Neural cell (in vitro differentiated cells): Measurements from ENCODE around the gene CD14. TPM values are rescaled to one million over a fixed set of nuclear protein-coding genes. Genes with fewer than 3 reads are reported as not detected.
"Not testable (repeated sequence)": the region's sequence is repeated elsewhere in the genome, so short reads cannot be mapped to it uniquely, and the experiment has no call there.

Experiments used
- H2AFZ ChIP-seq: fragments of 200-600, 300-800 bp; sonication (generic), shearing (Covaris generic); 2 replicates; pipeline ENCODE4 v1.6.0; 2014; ENCODE audit warnings: low read depth, mild to moderate bottlenecking, antibody characterized with exemption, low read length, moderate library complexity
- H3F3A ChIP-seq: fragments of 200-600 bp; shearing (Covaris generic); 2 replicates; pipeline ENCODE4 v1.6.1; 2016; ENCODE audit warnings: mild to moderate bottlenecking, moderate library complexity, mixed read lengths, antibody characterized with exemption, low read length; ENCODE audit not compliant: insufficient read depth, poor library complexity, severe bottlenecking
- H3K27ac ChIP-seq: fragments of 200-600, 300-800 bp; sonication (generic), shearing (Covaris generic); 2 replicates; pipeline ENCODE4 v1.5.1; 2014; ENCODE audit warnings: mild to moderate bottlenecking, low read length, moderate library complexity
- H3K27me3 ChIP-seq: fragments of 300-800, 200-600 bp; sonication (generic), shearing (Covaris generic); 2 replicates; pipeline ENCODE4 v1.6.0; 2014; ENCODE audit warnings: mild to moderate bottlenecking, low read depth, low read length, moderate library complexity; ENCODE audit not compliant: insufficient read depth
- H3K36me3 ChIP-seq: fragments of 300-800, 200-600 bp; sonication (generic), shearing (Covaris generic); 2 replicates; pipeline ENCODE4 v1.5.1; 2014; ENCODE audit warnings: mild to moderate bottlenecking, antibody characterized with exemption, low read length, moderate library complexity; ENCODE audit not compliant: insufficient read depth
- H3K4me2 ChIP-seq: fragments of 300-800, 200-600 bp; sonication (generic), shearing (Covaris generic); 2 replicates; pipeline ENCODE4 v1.6.0; 2014; ENCODE audit warnings: mild to moderate bottlenecking, low read length
- H3K4me3 ChIP-seq: fragments of 300-800, 200-600 bp; sonication (generic), shearing (Covaris generic); 2 replicates; pipeline ENCODE4 v1.5.1; 2014; ENCODE audit warnings: mild to moderate bottlenecking, low read length, moderate library complexity
- H3K79me2 ChIP-seq: fragments of 200-600 bp; shearing (Covaris generic); replicated peaks from 2 replicates; pipeline ENCODE4 v1.6.0; 2014; ENCODE audit warnings: mild to moderate bottlenecking, low read length, moderate library complexity; ENCODE audit not compliant: insufficient read depth
- H3K9ac ChIP-seq: fragments of 300-800, 200-600 bp; sonication (generic), shearing (Covaris generic); 2 replicates; pipeline ENCODE4 v1.6.1; 2016; ENCODE audit warnings: mild to moderate bottlenecking, low read length, mixed read lengths
- H3K9me2 ChIP-seq: fragments of 200-600 bp; shearing (Covaris generic); 2 replicates; pipeline ENCODE4 v1.6.1; 2016; ENCODE audit warnings: mild to moderate bottlenecking, low read length, mixed read lengths; ENCODE audit not compliant: insufficient read depth
- H3K9me3 ChIP-seq: fragments of 200-600, 300-800 bp; sonication (generic), shearing (Covaris generic); 2 replicates; pipeline ENCODE4 v1.6.1; 2016; ENCODE audit warnings: mild to moderate bottlenecking, mixed run types, low read length, moderate library complexity, mixed read lengths
- H4K20me1 ChIP-seq: fragments of 200-600 bp; shearing (Covaris generic); 2 replicates; pipeline ENCODE4 v1.6.1; 2016; ENCODE audit warnings: mild to moderate bottlenecking, mixed run types; ENCODE audit not compliant: insufficient read depth
- EP300 ChIP-seq: fragments of 450-650 bp; conservative IDR thresholded peaks from 2 replicates; pipeline ENCODE4 v1.6.1; 2014; ENCODE audit warnings: antibody characterized with exemption, mild to moderate bottlenecking, moderate library complexity; ENCODE audit not compliant: poor library complexity, severe bottlenecking
- EZH2 ChIP-seq: fragments of 200-600, 300-800 bp; shearing (Covaris generic), sonication (generic); IDR thresholded peaks from 2 replicates; pipeline ENCODE4 v1.6.1; 2014; ENCODE audit warnings: antibody characterized with exemption, low read length, borderline replicate concordance, mild to moderate bottlenecking; ENCODE audit not compliant: insufficient read depth, poor library complexity, severe bottlenecking
- MXI1 ChIP-seq: fragments of 450-650 bp; conservative IDR thresholded peaks from 2 replicates; pipeline ENCODE4 v1.6.1; 2014; ENCODE audit warnings: antibody characterized with exemption, mild to moderate bottlenecking; ENCODE audit not compliant: poor library complexity, severe bottlenecking
- POLR2AphosphoS5 ChIP-seq: IDR thresholded peaks from 2 replicates; pipeline ENCODE4 v1.6.1; 2012
- RAD21 ChIP-seq: fragments of 450-650 bp; conservative IDR thresholded peaks from 2 replicates; pipeline ENCODE4 v1.6.1; 2014; ENCODE audit warnings: antibody characterized with exemption, mild to moderate bottlenecking, moderate library complexity
- SMC3 ChIP-seq: fragments of 450-650 bp; conservative IDR thresholded peaks from 2 replicates; pipeline ENCODE4 v1.6.1; 2014; ENCODE audit warnings: antibody characterized with exemption, mild to moderate bottlenecking, moderate library complexity; ENCODE audit not compliant: poor library complexity
- TAF1 ChIP-seq: IDR thresholded peaks from 2 replicates; pipeline ENCODE4 v1.6.1; 2012; ENCODE audit warnings: low read depth
- polyA plus RNA-seq: library from polyadenylated mRNA; depleted of rRNA; stranded (reverse); fragments of >200 nt; gene quantifications from 2 replicates; pipeline ENCODE4 v1.2.3, GENCODE V29; 2014
- TF ChIP-seq, protein P1 (sequence below): fragments of 450-650 bp; IDR thresholded peaks from 2 replicates; pipeline ENCODE4 v1.5.1; 2014; ENCODE audit warnings: antibody characterized with exemption, mild to moderate bottlenecking, moderate library complexity; ENCODE audit not compliant: poor library complexity, severe bottlenecking
- TF ChIP-seq, protein P2 (sequence below): IDR thresholded peaks from 2 replicates; pipeline ENCODE4 v1.6.1; 2012; ENCODE audit warnings: borderline replicate concordance

Gene CD14
- polyA plus RNA-seq, 1 donor from 2014 or later: 1.5 TPM

DNA sequence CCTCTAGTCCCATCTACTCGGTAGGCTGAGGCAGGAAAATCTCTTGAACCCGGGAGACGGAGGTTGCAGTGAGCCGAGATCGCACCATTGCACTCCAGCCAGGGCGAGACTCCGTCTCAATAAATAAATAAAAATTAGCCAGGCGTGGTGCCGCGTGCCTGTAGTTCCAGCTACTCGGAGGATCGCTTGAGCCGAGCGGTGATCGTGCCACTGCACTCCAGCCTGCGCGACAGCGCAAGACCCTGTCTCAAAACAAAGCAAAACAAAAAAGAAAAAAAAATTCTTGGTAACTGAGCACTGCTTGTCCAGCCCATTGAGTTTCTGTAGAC, 31.0 kb upstream of the CD14 start:
- Histone ChIP-seq H3K4me2 (peak overlapping the region; percentile 71), H3K27ac (peak overlapping the region; percentile 78), H3F3A (no peaks in the 10 kb centered on the region), H3K4me3 (peak overlapping the region; percentile 99), H3K9me3 (no peaks in the 10 kb centered on the region), H2AFZ (peak overlapping the region; percentile 89), H3K36me3 (peaks cover 7% of the 10 kb centered on the region), H3K27me3 (no peaks in the 10 kb centered on the region), H3K9me2 (no peaks in the 10 kb centered on the region), H4K20me1 (no peaks in the 10 kb centered on the region), H3K9ac (peak overlapping the region; percentile 85), H3K79me2 (peaks cover 12% of the 10 kb centered on the region)
- TF ChIP-seq RAD21 (no peak), SMC3 (no peak), MXI1 (no peak), EZH2 (no peak), TAF1 (no peak), POLR2AphosphoS5 (no peak), EP300 (no peak)
- TF ChIP-seq, protein P1, sequence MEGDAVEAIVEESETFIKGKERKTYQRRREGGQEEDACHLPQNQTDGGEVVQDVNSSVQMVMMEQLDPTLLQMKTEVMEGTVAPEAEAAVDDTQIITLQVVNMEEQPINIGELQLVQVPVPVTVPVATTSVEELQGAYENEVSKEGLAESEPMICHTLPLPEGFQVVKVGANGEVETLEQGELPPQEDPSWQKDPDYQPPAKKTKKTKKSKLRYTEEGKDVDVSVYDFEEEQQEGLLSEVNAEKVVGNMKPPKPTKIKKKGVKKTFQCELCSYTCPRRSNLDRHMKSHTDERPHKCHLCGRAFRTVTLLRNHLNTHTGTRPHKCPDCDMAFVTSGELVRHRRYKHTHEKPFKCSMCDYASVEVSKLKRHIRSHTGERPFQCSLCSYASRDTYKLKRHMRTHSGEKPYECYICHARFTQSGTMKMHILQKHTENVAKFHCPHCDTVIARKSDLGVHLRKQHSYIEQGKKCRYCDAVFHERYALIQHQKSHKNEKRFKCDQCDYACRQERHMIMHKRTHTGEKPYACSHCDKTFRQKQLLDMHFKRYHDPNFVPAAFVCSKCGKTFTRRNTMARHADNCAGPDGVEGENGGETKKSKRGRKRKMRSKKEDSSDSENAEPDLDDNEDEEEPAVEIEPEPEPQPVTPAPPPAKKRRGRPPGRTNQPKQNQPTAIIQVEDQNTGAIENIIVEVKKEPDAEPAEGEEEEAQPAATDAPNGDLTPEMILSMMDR: no peak
- TF ChIP-seq, protein P2, sequence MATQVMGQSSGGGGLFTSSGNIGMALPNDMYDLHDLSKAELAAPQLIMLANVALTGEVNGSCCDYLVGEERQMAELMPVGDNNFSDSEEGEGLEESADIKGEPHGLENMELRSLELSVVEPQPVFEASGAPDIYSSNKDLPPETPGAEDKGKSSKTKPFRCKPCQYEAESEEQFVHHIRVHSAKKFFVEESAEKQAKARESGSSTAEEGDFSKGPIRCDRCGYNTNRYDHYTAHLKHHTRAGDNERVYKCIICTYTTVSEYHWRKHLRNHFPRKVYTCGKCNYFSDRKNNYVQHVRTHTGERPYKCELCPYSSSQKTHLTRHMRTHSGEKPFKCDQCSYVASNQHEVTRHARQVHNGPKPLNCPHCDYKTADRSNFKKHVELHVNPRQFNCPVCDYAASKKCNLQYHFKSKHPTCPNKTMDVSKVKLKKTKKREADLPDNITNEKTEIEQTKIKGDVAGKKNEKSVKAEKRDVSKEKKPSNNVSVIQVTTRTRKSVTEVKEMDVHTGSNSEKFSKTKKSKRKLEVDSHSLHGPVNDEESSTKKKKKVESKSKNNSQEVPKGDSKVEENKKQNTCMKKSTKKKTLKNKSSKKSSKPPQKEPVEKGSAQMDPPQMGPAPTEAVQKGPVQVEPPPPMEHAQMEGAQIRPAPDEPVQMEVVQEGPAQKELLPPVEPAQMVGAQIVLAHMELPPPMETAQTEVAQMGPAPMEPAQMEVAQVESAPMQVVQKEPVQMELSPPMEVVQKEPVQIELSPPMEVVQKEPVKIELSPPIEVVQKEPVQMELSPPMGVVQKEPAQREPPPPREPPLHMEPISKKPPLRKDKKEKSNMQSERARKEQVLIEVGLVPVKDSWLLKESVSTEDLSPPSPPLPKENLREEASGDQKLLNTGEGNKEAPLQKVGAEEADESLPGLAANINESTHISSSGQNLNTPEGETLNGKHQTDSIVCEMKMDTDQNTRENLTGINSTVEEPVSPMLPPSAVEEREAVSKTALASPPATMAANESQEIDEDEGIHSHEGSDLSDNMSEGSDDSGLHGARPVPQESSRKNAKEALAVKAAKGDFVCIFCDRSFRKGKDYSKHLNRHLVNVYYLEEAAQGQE: no peak

DNA sequence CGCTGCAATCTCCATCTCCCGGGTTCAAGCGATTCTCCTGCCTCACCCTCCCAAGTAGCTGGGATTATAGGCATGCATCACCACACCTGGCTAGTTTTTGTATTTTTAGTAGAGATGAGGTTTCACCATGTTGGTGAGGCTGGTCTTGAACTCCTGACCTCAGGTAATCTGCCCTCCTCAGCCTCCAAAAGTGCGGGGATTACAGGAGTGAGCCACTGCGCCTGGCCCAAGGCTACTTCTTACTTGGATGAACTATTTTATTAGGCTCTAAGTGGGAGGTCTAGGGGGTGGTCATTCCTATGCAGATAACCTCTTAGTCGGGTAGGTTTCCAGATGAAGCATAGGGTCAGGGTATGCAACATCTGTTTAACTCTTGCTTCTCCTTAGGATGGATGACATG, 27.4 kb upstream of the CD14 start:
- not testable (repeated sequence) for H2AFZ ChIP-seq, H3K9me3 ChIP-seq, H3F3A ChIP-seq

DNA sequence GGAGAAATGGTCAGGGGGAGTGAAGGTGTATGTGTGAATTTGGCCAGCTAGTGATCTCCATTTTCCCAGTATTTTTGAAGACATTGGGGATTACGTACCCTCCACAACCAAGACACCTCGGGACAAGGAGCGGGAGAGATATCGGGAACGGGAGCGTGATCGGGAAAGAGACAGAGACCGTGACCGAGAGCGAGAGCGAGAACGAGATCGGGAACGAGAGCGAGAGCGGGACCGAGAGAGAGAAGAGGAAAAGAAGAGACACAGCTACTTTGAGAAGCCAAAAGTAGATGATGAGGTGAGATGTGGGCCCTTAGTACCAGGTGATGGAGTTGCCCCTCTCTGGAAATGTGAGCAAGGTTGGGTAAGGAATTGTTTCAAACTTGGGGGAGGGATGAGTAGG, 25.9 kb upstream of the CD14 start:
- Histone ChIP-seq H3K9ac (no peak overlapping the region), H3F3A (no peaks in the 10 kb centered on the region), H3K9me3 (no peaks in the 10 kb centered on the region), H3K9me2 (no peaks in the 10 kb centered on the region), H2AFZ (no peak overlapping the region), H3K4me2 (no peak overlapping the region), H3K27me3 (no peaks in the 10 kb centered on the region), H3K79me2 (no peaks in the 10 kb centered on the region), H3K36me3 (peaks cover 21% of the 10 kb centered on the region), H3K27ac (no peak overlapping the region), H4K20me1 (no peaks in the 10 kb centered on the region), H3K4me3 (no peak overlapping the region)
- no peak for TF ChIP-seq EZH2
- TF ChIP-seq EP300: no peak

More for the DNA sequence above, 27.4 kb upstream of the CD14 start:
- not testable (repeated sequence) for H4K20me1 ChIP-seq, H3K9me2 ChIP-seq, H3K27me3 ChIP-seq, H3K4me3 ChIP-seq, H3K4me2 ChIP-seq, H3K79me2 ChIP-seq, H3K9ac ChIP-seq, H3K27ac ChIP-seq
- H3K36me3 ChIP-seq: peaks cover 17% of the 10 kb centered on the region
